HG03378 (cell line): ENCODE data around the gene RBKS.

Source experiments
- ATAC-seq: cut with Tn5 transposase; IDR thresholded peaks from one replicate; pipeline ENCODE4 v1.9.1; 2021; ENCODE audit warnings: mild to moderate bottlenecking, moderate library complexity; ENCODE audit not compliant: unreplicated experiment

Gene RBKS

GRCh38 chr2:27838502-27838901, 51.7 kb downstream of the RBKS start:
- no peak for ATAC-seq

- ATAC-seq, result no peak
Observed at GRCh38 chr2:27833931-27834330, 56.3 kb downstream of the RBKS start.

- ATAC-seq, result no peak
Observed at GRCh38 chr2:27832396-27832795, 57.8 kb downstream of the RBKS start.

GRCh38 chr2:27831279-27832050, 58.7 kb downstream of the RBKS start:
- no peak for ATAC-seq

- ATAC-seq, result no peak
Observed at GRCh38 chr2:27830656-27831055, 59.5 kb downstream of the RBKS start.

GRCh38 chr2:27829791-27830190, 60.4 kb downstream of the RBKS start:
- ATAC-seq, result no peak

- ATAC-seq, result no peak
Observed at GRCh38 chr2:27828305-27828704, 61.9 kb downstream of the RBKS start.

GRCh38 chr2:27824401-27824800, 65.8 kb downstream of the RBKS start:
- no peak for ATAC-seq

- ATAC-seq, result no peak
Observed at GRCh38 chr2:27823569-27823968, 66.6 kb downstream of the RBKS start.

GRCh38 chr2:27823135-27823534, 67.1 kb downstream of the RBKS start:
- ATAC-seq, result no peak

- ATAC-seq, result no peak
Observed at GRCh38 chr2:27822049-27822448, 68.1 kb downstream of the RBKS start.

- ATAC-seq, result no peak
Observed at GRCh38 chr2:27815860-27816438, 74.2 kb downstream of the RBKS start.

- no peak for ATAC-seq
Observed at GRCh38 chr2:27814758-27815157, 75.4 kb downstream of the RBKS start.

GRCh38 chr2:27811768-27812167, 78.4 kb downstream of the RBKS start:
- no peak for ATAC-seq

GRCh38 chr2:27810455-27810854, 79.7 kb downstream of the RBKS start:
- no peak for ATAC-seq

- ATAC-seq, result no peak
Observed at GRCh38 chr2:27809761-27810241, 80.4 kb downstream of the RBKS start.

- ATAC-seq, result no peak
Observed at GRCh38 chr2:27808984-27809383, 81.2 kb downstream of the RBKS start.

GRCh38 chr2:27808418-27808817, 81.8 kb downstream of the RBKS start:
- no peak for ATAC-seq

GRCh38 chr2:27807476-27807875, 82.7 kb downstream of the RBKS start:
- no peak for ATAC-seq

- no peak for ATAC-seq
Observed at GRCh38 chr2:27806311-27807059, 83.7 kb downstream of the RBKS start.

GRCh38 chr2:27805180-27805579, 85.0 kb downstream of the RBKS start:
- ATAC-seq, result no peak

GRCh38 chr2:27804146-27804545, 86.0 kb downstream of the RBKS start:
- ATAC-seq, result no peak
